Subcutaneous adipose tissue (tissue), 4 donors: ENCODE results near the gene ZNF507. TPM values are rescaled to one million over a fixed set of nuclear protein-coding genes. Genes with fewer than 3 reads are reported as not detected.

Experiments used
- total RNA-seq, 4 donors: library from RNA; depleted of rRNA; stranded (reverse); fragments of >200 nt; gene quantifications; one replicate each; pipeline ENCODE4 v1.1.0, GENCODE V29; 2016
- TF ChIP-seq, protein P1 (sequence below): fragments of 450-650 bp; IDR thresholded peaks from one replicate; pipeline ENCODE4 v1.5.1; 2016; ENCODE audit warnings: low read depth, mild to moderate bottlenecking, control low read depth, antibody characterized with exemption, moderate library complexity

ZNF507 gene
- total RNA-seq, 4 donors from 2014 or later = 14.1 to 22.0 (median 20.3) TPM

- TF ChIP-seq, protein P1, sequence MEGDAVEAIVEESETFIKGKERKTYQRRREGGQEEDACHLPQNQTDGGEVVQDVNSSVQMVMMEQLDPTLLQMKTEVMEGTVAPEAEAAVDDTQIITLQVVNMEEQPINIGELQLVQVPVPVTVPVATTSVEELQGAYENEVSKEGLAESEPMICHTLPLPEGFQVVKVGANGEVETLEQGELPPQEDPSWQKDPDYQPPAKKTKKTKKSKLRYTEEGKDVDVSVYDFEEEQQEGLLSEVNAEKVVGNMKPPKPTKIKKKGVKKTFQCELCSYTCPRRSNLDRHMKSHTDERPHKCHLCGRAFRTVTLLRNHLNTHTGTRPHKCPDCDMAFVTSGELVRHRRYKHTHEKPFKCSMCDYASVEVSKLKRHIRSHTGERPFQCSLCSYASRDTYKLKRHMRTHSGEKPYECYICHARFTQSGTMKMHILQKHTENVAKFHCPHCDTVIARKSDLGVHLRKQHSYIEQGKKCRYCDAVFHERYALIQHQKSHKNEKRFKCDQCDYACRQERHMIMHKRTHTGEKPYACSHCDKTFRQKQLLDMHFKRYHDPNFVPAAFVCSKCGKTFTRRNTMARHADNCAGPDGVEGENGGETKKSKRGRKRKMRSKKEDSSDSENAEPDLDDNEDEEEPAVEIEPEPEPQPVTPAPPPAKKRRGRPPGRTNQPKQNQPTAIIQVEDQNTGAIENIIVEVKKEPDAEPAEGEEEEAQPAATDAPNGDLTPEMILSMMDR = no peak
Measured at GRCh38 chr19:32311371-32311770, 34.0 kb upstream of the ZNF507 start.

- TF ChIP-seq, protein P1 = no peak
Measured at GRCh38 chr19:32313569-32314265, 31.7 kb upstream of the ZNF507 start.

DNA sequence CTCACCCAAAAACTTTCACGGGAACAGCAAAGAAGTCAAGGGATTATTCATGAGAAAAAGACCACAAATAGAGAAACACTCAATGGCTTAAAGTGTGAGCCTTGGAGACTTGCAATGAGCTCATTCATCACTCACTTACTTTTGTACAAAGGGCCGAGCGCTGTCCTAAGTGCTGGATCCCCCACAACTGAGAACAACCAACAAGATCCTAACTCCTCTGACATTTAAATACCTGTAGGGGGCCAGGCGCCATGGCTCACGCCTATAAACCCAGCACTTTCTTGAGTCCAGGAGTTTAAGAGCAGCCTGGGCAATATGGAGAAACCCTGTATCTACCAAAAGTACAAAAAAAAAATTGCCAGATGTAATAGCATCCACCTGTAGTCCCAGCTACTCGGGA, 29.4 kb upstream of the ZNF507 start:
- TF ChIP-seq, protein P1 = no peak

DNA sequence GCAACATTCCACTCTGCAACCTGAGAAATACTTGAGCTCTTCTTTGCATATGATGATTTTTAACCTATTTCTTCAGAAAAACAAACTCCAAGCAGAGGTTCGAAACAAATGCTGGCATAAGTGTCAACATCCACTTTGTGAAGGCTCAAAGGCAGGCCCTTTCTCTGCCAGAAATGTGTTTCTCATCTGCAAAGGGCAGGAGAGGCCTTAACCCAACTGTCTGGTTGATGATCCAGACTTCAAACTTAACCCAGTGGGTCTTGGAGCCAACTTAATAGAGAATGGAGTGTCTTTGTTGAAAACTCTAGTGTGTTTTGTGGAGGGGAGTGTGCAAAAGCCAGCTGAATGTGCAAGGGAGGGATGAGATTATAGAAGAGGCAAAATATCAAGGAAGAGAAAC, 28.3 kb upstream of the ZNF507 start:
- TF ChIP-seq, protein P1 = no peak

- TF ChIP-seq, protein P1 = no peak
Measured at GRCh38 chr19:32318884-32319520, 26.4 kb upstream of the ZNF507 start.

DNA sequence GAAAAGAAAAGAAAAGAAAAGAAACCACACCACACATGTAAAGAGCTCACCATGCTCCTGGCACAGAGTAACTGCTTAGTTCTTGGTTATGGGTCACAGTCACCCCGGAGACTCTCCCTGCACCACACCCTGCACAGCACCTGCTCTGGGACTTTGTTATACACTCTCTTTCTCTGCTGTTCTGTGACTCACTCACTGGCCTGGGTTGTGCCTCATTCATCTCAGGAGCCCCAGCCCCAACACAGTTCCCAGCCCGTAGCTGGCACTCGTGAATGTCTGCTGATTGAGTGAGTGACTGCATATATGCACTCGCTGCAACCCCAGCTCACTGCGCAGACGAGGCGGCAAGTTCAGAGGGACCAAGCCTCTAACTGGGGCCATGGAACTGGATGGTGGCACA, 22.9 kb upstream of the ZNF507 start:
- TF ChIP-seq, protein P1 = no peak

DNA sequence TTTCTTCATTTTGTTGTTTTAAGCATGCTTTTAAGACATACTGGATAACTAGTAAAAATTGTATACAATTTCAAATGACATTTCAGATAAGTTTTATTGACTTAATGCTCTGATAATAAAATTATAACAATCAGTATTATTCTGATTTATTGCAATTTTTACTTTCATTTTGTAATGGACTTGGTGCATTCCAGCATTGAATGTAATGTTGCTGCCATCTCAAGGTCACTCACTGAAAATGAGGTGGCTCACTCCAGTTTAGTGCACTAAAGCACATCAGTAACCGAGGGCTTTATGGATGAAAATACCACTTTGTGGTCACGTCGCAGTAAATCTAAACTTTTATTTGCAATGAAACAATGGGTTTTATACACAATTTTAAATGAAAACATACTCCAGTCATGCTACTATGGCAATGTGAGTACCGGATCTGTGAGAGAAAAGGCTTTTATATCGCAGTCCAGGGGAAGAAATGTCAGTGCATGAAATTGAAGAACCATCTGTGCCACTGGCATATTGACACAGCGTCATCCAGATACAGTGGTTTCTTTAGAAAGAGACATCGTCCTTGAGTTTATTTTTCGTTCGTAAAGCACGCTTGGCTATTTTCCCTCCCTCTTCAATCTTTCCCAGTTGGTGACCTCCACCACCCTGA, 20.7 kb upstream of the ZNF507 start:
- TF ChIP-seq, protein P1 = no peak
